Skeletal muscle satellite cell (primary cell): Measurements from ENCODE around the gene WDR5.

Source experiments
- H3K27me3 ChIP-seq: 2 replicates; pipeline ENCODE4 v1.7.0; 2013; ENCODE audit warnings: low read length; ENCODE audit not compliant: control insufficient read depth, insufficient read depth
- H3K36me3 ChIP-seq: 2 replicates; pipeline ENCODE4 v1.7.0; 2013; ENCODE audit warnings: mild to moderate bottlenecking, control low read depth, low read length; ENCODE audit not compliant: insufficient read depth
- H3K4me1 ChIP-seq: 2 replicates; pipeline ENCODE4 v1.7.0; 2013; ENCODE audit warnings: low read length; ENCODE audit not compliant: control insufficient read depth, insufficient read depth
- H3K4me2 ChIP-seq: 2 replicates; pipeline ENCODE4 v1.7.0; 2013; ENCODE audit warnings: mild to moderate bottlenecking, low read length
- H3K4me3 ChIP-seq: 2 replicates; pipeline ENCODE4 v1.7.0; 2013; ENCODE audit warnings: low read length
- H3K9ac ChIP-seq: 2 replicates; pipeline ENCODE4 v1.7.0; 2013; ENCODE audit warnings: mild to moderate bottlenecking, low read depth, low read length, moderate library complexity
- H3K9me3 ChIP-seq: replicated peaks from 2 replicates; pipeline ENCODE4 v1.7.0; 2013; ENCODE audit warnings: mild to moderate bottlenecking, control low read depth, low read length

WDR5 gene

DNA sequence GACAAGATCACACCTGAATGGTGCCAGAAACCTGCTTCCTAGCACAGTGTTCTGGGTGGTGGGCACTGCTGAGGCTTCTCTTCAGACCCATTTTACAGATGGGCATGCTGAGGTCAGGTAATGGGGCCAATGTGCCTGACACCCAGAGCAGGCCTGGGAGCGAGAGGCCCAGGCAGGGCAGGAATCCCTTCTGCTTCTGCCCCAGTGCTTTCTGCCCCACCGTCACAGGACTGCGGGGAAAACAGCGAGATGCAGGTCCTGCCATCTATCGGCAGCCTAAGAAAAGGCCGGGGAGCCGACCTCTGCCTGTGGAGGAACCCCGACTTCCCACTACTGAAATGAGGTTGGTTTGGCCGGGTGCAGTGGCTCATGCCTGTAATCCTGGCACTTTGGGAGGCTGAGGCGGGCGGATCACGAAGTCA is 51.2 kb downstream of the WDR5 start:
- H3K36me3 ChIP-seq: no peaks in the 10 kb centered on the region
- H3K4me2 ChIP-seq: no peak overlapping the region
- no peak overlapping the region for H3K9ac ChIP-seq
- H3K4me1 ChIP-seq: peaks cover 18% of the 10 kb centered on the region
- H3K9me3 ChIP-seq: no peaks in the 10 kb centered on the region
- peaks cover 55% of the 10 kb centered on the region for H3K27me3 ChIP-seq
- H3K4me3 ChIP-seq: no peak overlapping the region

DNA sequence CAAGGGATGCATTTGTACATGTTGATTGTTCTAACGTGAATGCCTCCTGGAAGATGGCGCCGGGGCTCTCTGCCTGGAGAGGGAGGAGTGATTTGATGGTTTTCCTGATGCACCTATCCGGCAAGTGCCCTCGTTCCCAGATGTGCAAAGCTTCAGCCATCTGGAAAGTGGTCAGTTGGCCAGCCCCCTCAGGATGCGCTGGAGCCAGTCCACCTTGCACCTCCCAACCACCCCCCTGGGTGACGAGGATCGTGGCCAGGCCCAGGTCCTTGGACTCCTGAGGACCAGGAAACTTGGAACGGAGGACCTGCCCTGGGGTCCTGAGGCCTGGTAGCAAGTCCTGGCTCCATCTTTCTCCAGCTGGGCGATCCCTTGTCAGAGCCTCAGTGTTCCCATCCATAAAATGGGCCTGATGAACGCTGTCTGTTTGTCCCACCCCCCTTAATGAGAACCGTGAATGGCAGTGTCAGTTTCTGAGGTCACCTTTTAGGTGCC is 52.1 kb downstream of the WDR5 start:
- H3K4me2 ChIP-seq: no peak overlapping the region
- H3K4me3 ChIP-seq: no peak overlapping the region
- no peak overlapping the region for H3K9ac ChIP-seq
- H3K9me3 ChIP-seq: no peaks in the 10 kb centered on the region
- peaks cover 18% of the 10 kb centered on the region for H3K4me1 ChIP-seq
- H3K27me3 ChIP-seq: peaks cover 59% of the 10 kb centered on the region
- no peaks in the 10 kb centered on the region for H3K36me3 ChIP-seq

DNA sequence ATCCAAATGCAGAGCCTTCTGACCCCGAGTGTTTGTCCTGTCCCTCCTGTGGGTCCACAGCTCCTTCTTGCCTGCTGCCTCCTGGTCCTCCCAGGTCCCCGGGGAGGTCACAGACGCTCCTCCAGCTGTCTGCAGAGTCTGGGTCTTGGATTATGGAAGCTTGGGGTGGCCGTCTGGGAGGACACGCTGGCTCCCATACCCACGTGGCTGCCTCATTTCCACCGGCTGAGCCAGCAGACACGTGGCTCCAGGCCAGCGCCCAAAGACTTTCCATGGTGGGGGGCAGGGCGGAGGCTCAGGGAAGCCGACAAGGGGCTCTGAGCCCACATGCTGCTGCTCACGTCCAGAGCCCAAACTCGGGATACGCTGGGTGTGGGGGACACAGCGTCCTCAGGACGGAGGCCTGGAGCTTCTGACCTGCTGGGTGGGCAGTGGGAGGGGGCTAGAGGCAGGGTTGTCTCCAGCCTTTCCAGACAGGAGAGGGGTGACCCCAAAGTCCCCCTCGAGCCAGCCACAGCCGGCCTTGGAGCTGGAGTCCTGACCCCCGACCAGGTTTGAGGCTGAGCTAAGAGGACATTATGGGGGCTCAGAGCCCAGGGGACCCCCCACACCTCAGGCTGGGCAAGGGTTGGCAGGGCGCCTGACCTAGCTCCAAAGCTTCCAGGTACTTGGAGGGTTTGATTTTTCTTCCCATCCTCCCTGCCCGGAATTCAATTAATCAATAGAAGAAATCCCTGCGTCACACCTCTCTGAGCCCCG is 52.7 kb downstream of the WDR5 start:
- H3K27me3 ChIP-seq: peaks cover 59% of the 10 kb centered on the region
- H3K9ac ChIP-seq: no peak overlapping the region
- H3K9me3 ChIP-seq: no peaks in the 10 kb centered on the region
- H3K4me3 ChIP-seq: peak overlapping the region; percentile 58
- H3K36me3 ChIP-seq: no peaks in the 10 kb centered on the region
- peaks cover 18% of the 10 kb centered on the region for H3K4me1 ChIP-seq
- peak overlapping the region; percentile 78 for H3K4me2 ChIP-seq

GRCh38 chr9:134189145-134189469 is 53.2 kb downstream of the WDR5 start:
- Histone ChIP-seq H3K9ac (no peak overlapping the region), H3K27me3 (peaks cover 59% of the 10 kb centered on the region), H3K4me1 (peaks cover 18% of the 10 kb centered on the region), H3K4me2 (peak overlapping the region; percentile 78), H3K4me3 (peak overlapping the region; percentile 58), H3K9me3 (no peaks in the 10 kb centered on the region), H3K36me3 (no peaks in the 10 kb centered on the region)

DNA sequence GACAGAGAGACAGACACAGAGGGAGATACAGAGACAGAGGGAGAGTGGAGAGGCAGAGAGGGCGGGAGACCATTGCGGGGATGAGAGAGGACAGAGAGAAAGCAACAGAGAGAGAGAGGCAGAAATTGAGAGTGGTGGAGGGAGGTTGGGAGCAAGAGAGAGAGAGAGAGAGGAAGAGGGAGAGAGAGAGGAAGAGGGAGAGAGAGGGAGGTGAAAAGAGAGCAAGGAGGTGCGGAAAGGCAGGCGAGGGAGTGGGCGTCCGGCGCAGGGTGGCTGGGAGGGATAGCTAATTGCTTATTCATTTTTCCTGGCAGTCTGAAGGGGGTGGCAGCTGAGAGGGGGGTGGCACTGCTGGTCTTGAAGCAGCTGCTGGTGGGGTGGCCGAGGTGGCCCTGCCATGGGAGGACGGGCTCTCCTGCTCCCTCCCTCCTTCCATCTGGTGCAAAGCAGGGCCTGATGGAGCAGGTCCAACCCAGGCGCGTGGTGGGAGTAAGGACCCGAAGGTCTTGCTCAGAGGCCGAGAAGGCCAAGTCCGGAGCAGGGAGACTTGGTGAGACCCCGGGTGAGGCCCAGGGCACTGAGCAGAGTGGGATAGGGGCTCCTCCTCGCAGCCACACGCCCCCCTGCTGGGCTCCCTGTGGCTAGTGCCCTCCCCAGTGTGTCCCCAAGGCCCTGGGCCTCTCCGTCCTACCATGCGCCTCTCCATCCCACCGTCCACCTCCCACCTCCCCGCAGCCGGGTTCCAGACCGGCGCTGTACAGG is 53.8 kb downstream of the WDR5 start:
- no peaks in the 10 kb centered on the region for H3K9me3 ChIP-seq
- H3K36me3 ChIP-seq: no peaks in the 10 kb centered on the region
- H3K27me3 ChIP-seq: peaks cover 59% of the 10 kb centered on the region
- H3K4me2 ChIP-seq: peak overlapping the region; percentile 78
- peaks cover 18% of the 10 kb centered on the region for H3K4me1 ChIP-seq
- H3K4me3 ChIP-seq: peak overlapping the region; percentile 58
- H3K9ac ChIP-seq: no peak overlapping the region

DNA sequence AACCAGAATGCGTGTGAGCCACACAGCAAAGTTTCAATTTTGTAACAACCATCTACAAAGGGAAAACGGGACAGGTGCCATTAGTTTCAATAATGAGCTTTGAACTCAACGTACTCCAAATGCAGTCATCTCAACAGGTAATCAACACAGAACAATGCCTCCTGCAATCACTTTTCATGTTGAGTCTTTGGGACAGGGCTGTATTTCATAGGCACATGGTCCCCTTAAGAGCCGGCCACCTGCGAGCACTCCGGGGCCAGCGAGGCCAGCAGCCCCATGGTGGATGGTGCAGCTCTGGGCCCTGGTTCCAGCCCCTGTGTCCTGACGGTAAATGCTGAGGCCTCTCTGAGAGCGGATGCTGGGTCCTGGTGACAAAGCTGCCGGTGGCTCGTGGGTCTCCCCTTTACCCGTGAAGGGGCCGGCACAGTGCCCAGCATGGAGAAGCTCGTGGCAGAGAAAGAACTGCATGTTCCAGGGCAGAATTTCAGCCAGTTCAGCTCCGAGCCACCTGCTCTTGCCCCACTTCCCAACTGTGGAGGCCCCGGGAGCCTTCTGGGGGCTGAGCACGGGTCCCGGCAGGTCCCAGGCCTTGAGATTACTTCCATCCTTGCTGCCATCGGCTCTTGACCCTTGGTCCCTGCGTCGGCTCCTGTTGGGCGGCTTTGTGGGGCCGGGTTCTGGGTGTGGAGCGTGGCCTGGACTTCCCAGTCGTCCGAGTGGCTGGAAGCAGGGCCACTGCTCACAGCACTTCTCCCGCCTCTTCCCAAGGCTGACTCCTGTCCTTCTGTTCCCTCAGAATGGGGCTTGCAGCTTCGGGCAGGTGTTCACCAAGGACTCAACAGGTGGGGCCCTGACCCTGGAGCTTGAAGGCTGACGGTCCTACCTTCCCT is 54.6 kb downstream of the WDR5 start:
- Histone ChIP-seq H3K36me3 (no peaks in the 10 kb centered on the region), H3K4me3 (no peak overlapping the region), H3K9ac (no peak overlapping the region), H3K27me3 (peaks cover 61% of the 10 kb centered on the region), H3K4me1 (peaks cover 18% of the 10 kb centered on the region), H3K9me3 (no peaks in the 10 kb centered on the region), H3K4me2 (no peak overlapping the region)

DNA sequence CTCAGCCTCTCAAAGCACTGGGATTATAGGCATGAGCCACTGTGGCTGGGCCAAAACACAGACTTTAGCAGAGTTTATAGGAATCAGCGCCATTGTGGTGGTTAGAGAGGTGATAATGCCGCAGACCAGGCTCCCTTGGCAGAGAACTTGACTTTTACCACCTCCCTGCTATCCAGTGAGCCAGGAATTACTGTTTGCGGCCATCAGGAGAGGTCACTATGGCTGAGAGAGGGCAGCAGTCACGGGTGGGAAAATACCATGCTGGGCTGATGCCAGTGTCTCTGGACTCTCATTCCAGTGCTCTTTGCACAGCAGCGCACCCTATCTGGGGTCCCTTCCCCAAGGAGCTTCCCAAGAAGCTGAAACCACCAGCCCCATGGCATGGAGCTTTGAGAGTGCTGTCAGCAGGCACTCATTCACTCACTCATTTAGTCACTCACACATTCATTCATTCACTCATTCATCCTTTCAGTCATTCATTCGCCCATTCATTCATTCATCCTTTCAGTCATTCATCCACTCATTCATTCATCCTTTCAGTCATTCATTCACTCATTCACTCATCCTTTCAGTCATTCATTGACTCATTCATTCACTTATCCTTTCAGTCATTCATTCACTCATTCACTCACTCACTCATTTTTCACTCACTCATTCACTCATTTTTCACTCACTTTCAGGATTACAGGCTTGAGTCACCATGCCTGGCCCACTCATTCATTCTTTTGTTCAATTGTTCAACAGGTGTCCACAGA is 55.8 kb downstream of the WDR5 start:
- H3K9ac ChIP-seq: no peak overlapping the region
- H3K27me3 ChIP-seq: peaks cover 60% of the 10 kb centered on the region
- no peaks in the 10 kb centered on the region for H3K9me3 ChIP-seq
- no peak overlapping the region for H3K4me2 ChIP-seq
- H3K4me1 ChIP-seq: peaks cover 18% of the 10 kb centered on the region
- no peaks in the 10 kb centered on the region for H3K36me3 ChIP-seq
- H3K4me3 ChIP-seq: no peak overlapping the region

GRCh38 chr9:134192311-134192950 is 56.5 kb downstream of the WDR5 start:
- Histone ChIP-seq H3K27me3 (peaks cover 62% of the 10 kb centered on the region), H3K4me2 (no peak overlapping the region), H3K9me3 (no peaks in the 10 kb centered on the region), H3K9ac (no peak overlapping the region), H3K36me3 (no peaks in the 10 kb centered on the region), H3K4me3 (no peak overlapping the region), H3K4me1 (peaks cover 18% of the 10 kb centered on the region)

DNA sequence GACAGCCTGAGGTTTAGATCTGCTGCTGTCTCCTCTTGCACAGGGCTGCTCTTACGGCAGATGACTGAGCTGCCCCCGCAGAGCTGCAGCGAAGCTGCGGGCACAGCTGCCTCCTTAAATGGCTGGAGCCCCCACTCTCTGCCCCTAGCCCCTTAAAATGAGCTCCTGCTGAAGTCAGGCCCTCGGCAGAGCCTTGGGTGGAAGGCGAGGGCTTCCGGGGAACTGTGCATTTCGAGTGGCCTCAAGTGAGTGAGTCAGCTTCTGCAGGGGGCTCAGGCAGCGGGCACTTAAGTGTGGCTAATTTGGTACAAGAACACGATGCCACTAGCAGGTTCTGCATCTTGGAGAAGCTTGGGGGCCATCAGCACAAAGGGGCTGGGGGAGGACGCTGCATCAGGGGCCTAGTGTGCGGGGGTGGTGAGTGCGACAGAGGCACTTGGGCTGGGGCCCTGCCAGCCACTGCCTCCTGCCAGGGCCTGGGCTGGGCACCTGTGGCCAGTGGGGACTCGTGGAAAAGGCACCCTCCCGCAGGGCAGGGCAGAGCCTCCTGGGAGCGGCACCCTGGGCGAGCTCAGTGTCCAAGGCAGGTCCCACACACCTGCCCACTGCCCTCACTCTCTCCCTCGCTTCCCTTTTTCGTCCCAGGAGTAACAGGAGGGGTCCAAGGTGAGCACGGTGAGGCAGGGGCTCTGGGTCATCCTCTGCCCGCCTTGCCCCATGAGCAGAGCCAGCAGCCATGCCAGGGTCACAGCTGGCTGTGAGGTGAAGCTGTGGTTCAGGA is 57.3 kb downstream of the WDR5 start:
- H3K9me3 ChIP-seq: no peaks in the 10 kb centered on the region
- H3K4me3 ChIP-seq: no peak overlapping the region
- peaks cover 63% of the 10 kb centered on the region for H3K27me3 ChIP-seq
- H3K4me1 ChIP-seq: peaks cover 18% of the 10 kb centered on the region
- no peak overlapping the region for H3K4me2 ChIP-seq
- H3K36me3 ChIP-seq: no peaks in the 10 kb centered on the region
- H3K9ac ChIP-seq: no peak overlapping the region

GRCh38 chr9:134193912-134194535 is 58.1 kb downstream of the WDR5 start:
- no peak overlapping the region for H3K4me2 ChIP-seq
- no peaks in the 10 kb centered on the region for H3K36me3 ChIP-seq
- H3K9ac ChIP-seq: no peak overlapping the region
- peaks cover 10% of the 10 kb centered on the region for H3K4me1 ChIP-seq
- peaks cover 60% of the 10 kb centered on the region for H3K27me3 ChIP-seq
- H3K4me3 ChIP-seq: no peak overlapping the region
- H3K9me3 ChIP-seq: no peaks in the 10 kb centered on the region
